ENCODE data around the gene POU3F3.

Gene POU3F3

GRCh38 chr2:104853534-104854497 is at the start of gene POU3F3 (continued):
- TF ChIP-seq ZNF280C (tag by site-specific recombination; IDR thresholded peaks at IDR 0.05) (no peak), KLF16 (tag by site-specific recombination; IDR thresholded peaks at IDR 0.05) (peak; percentile 79), ZSCAN23 (tag by site-specific recombination; IDR thresholded peaks at IDR 0.05) (no peak), HOXD13 (CRISPR knock-in tag; IDR thresholded peaks at IDR 0.05; ENCODE audit: borderline replicate concordance) (peak; percentile 47; the same call in 1 of the 2 replicates), ZNF138 (tag by site-specific recombination; IDR thresholded peaks at IDR 0.05; ENCODE audit: borderline replicate concordance) (no peak), ZFP41 (tag by site-specific recombination; IDR thresholded peaks at IDR 0.05; ENCODE audit: borderline replicate concordance) (no peak), ZNF175 (tag by site-specific recombination; IDR thresholded peaks at IDR 0.05) (no peak), WT1 (tag by site-specific recombination; IDR thresholded peaks at IDR 0.05) (peak; percentile 30; the same call in 1 of the 2 replicates), ZNF214 (tag by site-specific recombination; IDR thresholded peaks at IDR 0.05; ENCODE audit: borderline replicate concordance) (no peak), ZNF548 (tag by site-specific recombination; IDR thresholded peaks at IDR 0.05) (no peak), ZNF600 (tag by site-specific recombination; IDR thresholded peaks at IDR 0.05) (peak; percentile 94), ZNF404 (tag by site-specific recombination; IDR thresholded peaks at IDR 0.05) (no peak), ZNF610 (tag by site-specific recombination; IDR thresholded peaks at IDR 0.05; ENCODE audit: borderline replicate concordance) (no peak), ZNF133 (tag by site-specific recombination; IDR thresholded peaks at IDR 0.05) (no peak), ZNF513 (tag by site-specific recombination; IDR thresholded peaks at IDR 0.05) (no peak), ZNF140 (tag by site-specific recombination; IDR thresholded peaks at IDR 0.05) (no peak), ZNF521 (tag by site-specific recombination; IDR thresholded peaks at IDR 0.05) (no peak), ZNF114 (tag by site-specific recombination; IDR thresholded peaks at IDR 0.05) (no peak), ZNF23 (tag by site-specific recombination; IDR thresholded peaks at IDR 0.05; ENCODE audit: borderline replicate concordance) (no peak), OSR2 (tag by site-specific recombination; IDR thresholded peaks at IDR 0.05) (no peak), PRDM2 (tag by site-specific recombination; IDR thresholded peaks at IDR 0.05; ENCODE audit: borderline replicate concordance) (no peak), ZNF169 (tag by site-specific recombination; IDR thresholded peaks at IDR 0.05) (no peak), ZBTB49 (tag by site-specific recombination; IDR thresholded peaks at IDR 0.05; ENCODE audit: low read depth) (no peak), ZNF664 (tag by site-specific recombination; IDR thresholded peaks at IDR 0.05) (no peak), EGR2 (tag by site-specific recombination; IDR thresholded peaks at IDR 0.05; ENCODE audit: low read depth) (no peak), INSM2 (tag by site-specific recombination; IDR thresholded peaks at IDR 0.05) (no peak)

Measured in HEK293 (cell line).